Measurements from ENCODE around the gene EXTL2. TPM values are rescaled to one million over a fixed set of nuclear protein-coding genes. Genes with fewer than 3 reads are reported as not detected.

EXTL2 gene
- total and polyA plus RNA-seq, 11 donors, result 5.4 to 9.6 (median 8.3) TPM

GRCh38 chr1:100868364-100868995, 26.2 kb downstream of the EXTL2 start:
- H3K36me3 ChIP-seq, result peaks cover 0 to 5% (median 0%) of the 10 kb centered on the region in 9 donors
- no peaks in the 10 kb centered on the region for H3K9me3 ChIP-seq
- 11 to 15% (median 12%) methylated on average over 7 of the region's 7 CpGs for WGBS, 4 donors
- DNase-seq (no peak), ATAC-seq (peak in 2 of 4 donors; percentile 39 to 50)
- TF ChIP-seq CTCF (IDR thresholded peaks at IDR 0.05), result peak; percentile 62 to 85 (median 75)
- TF ChIP-seq POLR2A (IDR thresholded peaks at IDR 0.05), result no peak
- intact Hi-C loops (cut with DNase I), result loop anchor here in 9 of 10 donors (1.0 to 10.0 kb wide), 10 partner anchors 154 to 1064 kb away; partner anchors contain the start of gene VCAM1 (in 1 of the 9)
- no peak overlapping the region for H3K27ac ChIP-seq
- peaks cover 0 to 10% (median 2%) of the 10 kb centered on the region in 12 donors for H3K4me1 ChIP-seq
- no peaks in the 10 kb centered on the region for H3K27me3 ChIP-seq
- no peak overlapping the region for H3K4me3 ChIP-seq

- no peak overlapping the region for H3K4me3 ChIP-seq
- DNase-seq, result no peak
- H3K9me3 ChIP-seq, result no peaks in the 10 kb centered on the region
- H3K4me1 ChIP-seq, result peaks cover 0 to 10% (median 2%) of the 10 kb centered on the region in 12 donors
- no peaks in the 10 kb centered on the region for H3K27me3 ChIP-seq
- no peaks in the 10 kb centered on the region for H3K36me3 ChIP-seq
- TF ChIP-seq CTCF (IDR thresholded peaks at IDR 0.05), result no peak
- TF ChIP-seq POLR2A (IDR thresholded peaks at IDR 0.05), result no peak
- no peak for ATAC-seq
- 73 to 78% (median 76%) methylated on average over 2 of the region's 2 CpGs for WGBS, 4 donors
- intact Hi-C loops (cut with DNase I), result loop anchor here (1.0 to 10.0 kb wide), 12 partner anchors 32 to 1062 kb away; partner anchors contain the start of gene VCAM1 (in 1 of the 10)
- H3K27ac ChIP-seq, result no peak overlapping the region
Measured at GRCh38 chr1:100866901-100867206, 27.8 kb downstream of the EXTL2 start.

GRCh38 chr1:100866041-100866900, 28.4 kb downstream of the EXTL2 start:
- H3K4me1 ChIP-seq, result peaks cover 0 to 10% (median 2%) of the 10 kb centered on the region in 12 donors
- H3K27me3 ChIP-seq, result no peaks in the 10 kb centered on the region
- ATAC-seq (peak in 3 of 4 donors; percentile 55 to 69 (median 60)), DNase-seq (no peak)
- WGBS, 4 donors, result 21 to 33% (median 25%) methylated on average over 5 of the region's 5 CpGs
- H3K9me3 ChIP-seq, result no peaks in the 10 kb centered on the region
- no peaks in the 10 kb centered on the region for H3K36me3 ChIP-seq
- peak overlapping the region in 4 of 12 donors; percentile 8 to 27 (median 11) for H3K4me3 ChIP-seq
- H3K27ac ChIP-seq, result no peak overlapping the region
- intact Hi-C loops (cut with DNase I), result loop anchor here (1.0 to 10.0 kb wide), 12 partner anchors 31 to 1061 kb away; partner anchors contain the start of gene VCAM1 (in 1 of the 10)
- peak; percentile 46 to 78 (median 65) for TF ChIP-seq CTCF (IDR thresholded peaks at IDR 0.05)
- no peak for TF ChIP-seq POLR2A (IDR thresholded peaks at IDR 0.05)

GRCh38 chr1:100862591-100862990, 32.1 kb downstream of the EXTL2 start:
- Histone ChIP-seq H3K36me3 (no peaks in the 10 kb centered on the region), H3K4me1 (peaks cover 0 to 10% (median 0%) of the 10 kb centered on the region in 12 donors), H3K27me3 (no peaks in the 10 kb centered on the region), H3K9me3 (no peaks in the 10 kb centered on the region), H3K4me3 (no peak overlapping the region), H3K27ac (no peak overlapping the region)
- WGBS, 4 donors, result 77 to 84% (median 80%) methylated on average over 2 of the region's 2 CpGs
- intact Hi-C loops (cut with DNase I), result loop anchor here in 4 of 10 donors (10.0 kb wide), 2 partner anchors 148 to 1058 kb away; partner anchors contain the start of gene VCAM1 (in 1 of the 4)
- ATAC-seq (no peak), DNase-seq (no peak)
- no peak for TF ChIP-seq POLR2A (IDR thresholded peaks at IDR 0.05)
- TF ChIP-seq CTCF (IDR thresholded peaks at IDR 0.05), result no peak
